HG03103 (cell line): ENCODE results near the gene UIMC1.

Experiments
- ATAC-seq: cut with Tn5 transposase; IDR thresholded peaks from one replicate; pipeline ENCODE4 v1.9.1; 2021; ENCODE audit warnings: low read depth; ENCODE audit not compliant: unreplicated experiment

Gene UIMC1

DNA sequence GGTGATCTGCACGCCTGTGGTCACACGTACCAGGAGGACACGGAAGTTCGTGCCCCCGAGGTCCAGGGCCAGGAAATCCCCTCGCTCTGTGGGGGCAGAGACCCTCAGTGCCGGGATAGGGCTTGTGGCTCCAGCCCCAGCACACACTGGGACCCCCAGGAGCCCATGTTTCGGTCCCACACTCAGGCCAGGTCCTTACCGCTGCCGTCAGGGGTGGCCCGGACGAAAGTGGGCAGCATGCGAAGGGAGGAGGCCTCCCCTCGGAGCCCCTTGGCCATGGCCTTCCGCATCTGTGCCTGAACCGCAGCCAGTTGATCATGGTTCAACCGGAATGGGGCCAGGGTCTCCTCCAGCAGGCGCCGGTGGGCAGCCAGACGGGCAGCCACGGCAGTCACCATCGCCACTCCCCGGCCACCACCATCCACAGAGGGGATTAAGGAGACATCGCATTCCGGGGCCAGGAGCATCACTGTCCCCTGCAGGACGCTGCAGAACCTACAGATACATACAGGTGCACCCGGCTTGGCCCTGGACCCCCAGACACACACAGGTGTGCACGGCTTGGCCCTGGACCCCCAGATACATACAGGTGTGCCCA, 119.2 kb downstream of the UIMC1 start:
- ATAC-seq: no peak

DNA sequence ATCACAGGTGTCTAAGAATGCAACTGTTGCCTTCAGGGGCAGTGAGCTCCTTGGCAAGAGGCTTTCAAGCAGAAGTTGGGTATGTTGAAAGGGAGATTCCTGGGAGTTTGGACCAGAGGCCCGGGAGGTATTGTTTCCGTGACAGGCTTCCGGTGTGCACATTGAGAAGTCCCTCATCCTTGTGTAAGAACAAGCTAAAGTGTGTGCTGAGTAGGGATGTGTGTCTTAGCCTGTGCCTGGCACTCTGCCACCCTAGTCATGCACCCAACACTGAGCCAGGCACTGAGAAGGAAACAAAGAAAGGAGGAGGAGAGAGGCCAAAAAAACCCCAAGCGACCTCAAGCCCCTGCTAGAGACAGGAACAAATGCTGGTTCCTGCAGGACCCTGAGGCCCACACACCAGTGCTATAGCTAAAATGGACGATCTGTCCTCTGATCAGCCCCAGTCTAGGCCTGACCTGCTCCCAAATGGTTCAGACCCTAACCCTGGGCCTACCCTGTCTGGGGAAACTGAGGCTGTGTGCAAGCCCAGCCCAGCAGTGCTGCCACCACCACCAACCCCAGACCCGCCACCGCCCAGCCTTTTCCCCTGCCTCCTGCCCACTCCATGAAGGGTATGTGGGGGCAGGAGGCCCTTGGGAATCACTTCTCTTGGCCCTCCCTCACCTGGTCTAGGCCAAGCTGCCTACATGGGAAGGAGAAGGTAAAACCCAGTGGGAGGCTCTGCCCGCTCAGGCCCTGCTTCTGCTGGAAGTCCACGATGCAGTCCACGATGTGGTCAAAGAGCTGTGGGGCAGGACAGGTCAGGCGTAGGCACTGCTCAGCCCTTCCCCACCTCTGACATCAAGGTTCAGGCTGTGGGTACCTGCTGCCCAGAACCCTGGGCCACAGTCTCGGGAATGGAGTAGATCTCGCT, 120.0 kb downstream of the UIMC1 start:
- ATAC-seq: no peak

DNA sequence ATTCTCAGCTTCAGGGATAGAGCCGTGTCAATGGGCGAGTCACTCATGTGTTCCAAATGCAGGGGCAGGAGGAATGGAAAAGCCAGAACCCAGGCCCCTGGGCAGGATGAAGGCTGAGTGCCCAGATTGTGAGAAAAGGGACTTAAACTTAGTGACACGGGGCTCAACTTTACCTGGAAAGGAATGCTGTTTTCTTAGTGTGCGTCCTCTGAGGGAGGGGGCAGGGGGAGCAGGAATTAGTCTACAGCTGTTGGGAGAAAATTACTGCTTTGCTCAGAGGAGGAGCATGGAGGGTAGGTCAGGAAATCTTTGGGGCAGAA, 122.0 kb downstream of the UIMC1 start:
- ATAC-seq: no peak

DNA sequence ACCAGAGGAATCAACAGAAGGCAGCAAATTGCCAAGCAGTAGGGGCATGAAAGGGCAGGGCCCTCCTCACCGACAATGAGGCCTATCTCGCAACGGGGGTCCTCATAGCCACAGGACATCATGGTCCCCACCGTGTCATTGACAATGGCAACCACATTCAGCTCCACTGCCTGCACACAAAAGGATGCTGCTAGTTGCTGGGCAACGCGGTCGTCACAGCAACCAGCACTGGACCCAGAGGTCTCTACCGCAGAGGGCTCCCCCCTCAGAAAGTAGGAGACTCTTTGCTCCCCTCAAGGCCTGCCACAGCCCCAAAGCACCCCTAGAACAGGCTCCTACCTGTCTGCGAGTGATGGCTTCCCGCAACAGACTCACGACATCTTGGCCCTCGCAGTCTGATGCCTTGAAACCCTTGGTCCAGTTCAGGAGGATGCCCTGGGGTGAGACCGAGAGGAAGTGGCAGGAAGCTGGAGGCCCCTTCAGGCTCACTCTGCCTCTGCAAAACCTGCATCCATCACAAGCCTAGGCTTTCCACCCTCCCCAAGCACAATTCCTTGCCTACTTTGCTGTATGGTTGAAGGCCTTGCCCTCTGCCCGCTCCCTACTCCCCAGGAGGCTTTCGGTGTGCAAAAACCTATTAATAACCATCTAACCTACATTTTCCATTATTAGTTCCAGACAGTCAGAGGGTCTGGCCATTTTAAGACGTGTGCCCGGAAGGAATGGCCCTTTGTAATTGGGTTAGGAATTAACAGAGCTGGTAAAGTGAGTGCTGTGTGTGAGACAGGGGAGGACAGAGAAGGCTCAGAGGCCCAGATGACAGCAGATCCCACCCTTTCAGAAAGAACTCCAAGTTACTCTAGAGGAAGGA, 122.6 kb downstream of the UIMC1 start:
- no peak for ATAC-seq

DNA sequence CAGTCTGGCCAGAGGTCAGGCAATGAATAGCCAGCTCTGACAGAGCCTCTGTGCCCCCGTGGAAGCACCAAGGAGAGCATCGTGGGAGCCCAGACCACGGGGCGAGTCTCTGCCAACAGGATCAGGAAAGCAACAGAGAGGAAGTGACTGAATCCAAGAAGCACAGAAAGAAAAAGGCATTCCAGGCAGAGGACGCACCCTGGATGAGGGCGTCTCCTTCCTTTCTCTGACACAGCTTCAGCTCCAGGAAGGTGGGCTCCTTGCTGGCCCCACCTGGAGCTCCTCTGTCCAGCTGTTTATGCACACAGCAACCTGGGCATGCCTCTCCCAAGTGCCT, 124.0 kb downstream of the UIMC1 start:
- ATAC-seq: no peak

DNA sequence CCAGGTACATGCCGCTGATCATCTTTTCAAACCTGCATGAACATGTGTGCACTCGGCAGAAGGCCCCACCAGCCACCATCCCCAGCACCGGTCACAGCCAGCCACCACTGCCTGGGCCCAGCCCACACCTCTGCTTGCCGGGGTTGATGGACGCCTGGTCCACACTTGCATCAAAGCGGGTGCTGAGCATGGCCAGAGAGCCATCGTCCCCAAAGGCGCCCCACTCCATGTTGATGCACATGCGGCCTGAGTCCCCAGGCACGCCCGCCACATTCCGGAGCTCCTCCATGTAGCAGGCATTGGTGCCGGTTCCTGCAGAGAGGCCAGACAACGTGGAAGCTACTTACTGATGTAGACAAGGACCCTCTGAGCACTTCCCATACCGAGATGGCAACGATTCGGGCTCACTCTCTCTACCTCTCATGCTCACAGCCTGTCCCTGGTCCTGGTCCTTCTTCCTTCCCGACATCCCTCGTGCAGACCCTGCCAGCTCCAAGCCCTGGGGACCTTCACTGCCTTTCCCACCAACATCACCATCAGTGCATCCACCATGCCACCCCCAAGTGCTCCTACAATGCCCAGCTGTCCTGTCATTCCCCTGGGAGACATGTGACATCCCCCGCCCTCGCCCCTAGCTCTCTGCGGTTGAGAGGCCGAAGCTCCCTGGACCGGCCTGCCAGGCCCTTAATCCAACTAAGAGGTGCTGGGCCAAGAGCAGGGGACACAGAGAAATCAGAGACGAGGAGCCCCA, 124.6 kb downstream of the UIMC1 start:
- no peak for ATAC-seq

DNA sequence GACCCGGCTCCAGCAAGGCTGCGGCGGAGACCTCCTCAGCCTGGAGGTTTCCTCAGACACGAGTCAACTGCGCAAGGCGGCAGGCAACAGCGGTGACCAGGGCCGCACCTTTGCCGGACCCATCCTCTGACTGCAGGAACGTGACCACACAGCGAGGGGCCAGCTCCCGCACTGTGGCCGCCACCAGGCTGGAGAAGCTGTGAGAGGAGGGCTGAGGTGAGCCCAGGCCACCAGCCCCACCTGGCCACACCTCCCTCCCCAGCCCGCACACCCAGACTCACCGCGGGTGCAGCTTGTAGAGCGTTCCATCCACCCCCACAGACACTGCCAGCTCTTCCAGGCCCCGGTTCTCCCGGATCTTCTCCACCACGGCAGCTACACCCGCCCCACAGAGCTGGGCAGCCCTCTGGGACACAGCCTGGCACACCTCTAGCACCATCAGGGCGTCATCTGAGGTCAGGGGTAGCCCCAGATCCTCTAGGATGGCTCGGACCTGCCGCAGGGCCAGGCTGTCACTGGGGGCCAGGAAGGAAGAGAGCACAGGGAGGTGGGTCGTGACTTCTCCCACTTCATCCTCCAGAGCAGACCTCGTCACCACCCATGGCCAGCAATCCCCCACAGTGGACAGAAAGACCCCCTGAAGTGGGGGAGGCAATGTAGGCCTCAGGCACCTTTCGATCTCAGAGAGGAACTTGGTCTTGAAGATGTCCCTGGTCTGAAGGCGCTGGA, 125.4 kb downstream of the UIMC1 start:
- no peak for ATAC-seq

DNA sequence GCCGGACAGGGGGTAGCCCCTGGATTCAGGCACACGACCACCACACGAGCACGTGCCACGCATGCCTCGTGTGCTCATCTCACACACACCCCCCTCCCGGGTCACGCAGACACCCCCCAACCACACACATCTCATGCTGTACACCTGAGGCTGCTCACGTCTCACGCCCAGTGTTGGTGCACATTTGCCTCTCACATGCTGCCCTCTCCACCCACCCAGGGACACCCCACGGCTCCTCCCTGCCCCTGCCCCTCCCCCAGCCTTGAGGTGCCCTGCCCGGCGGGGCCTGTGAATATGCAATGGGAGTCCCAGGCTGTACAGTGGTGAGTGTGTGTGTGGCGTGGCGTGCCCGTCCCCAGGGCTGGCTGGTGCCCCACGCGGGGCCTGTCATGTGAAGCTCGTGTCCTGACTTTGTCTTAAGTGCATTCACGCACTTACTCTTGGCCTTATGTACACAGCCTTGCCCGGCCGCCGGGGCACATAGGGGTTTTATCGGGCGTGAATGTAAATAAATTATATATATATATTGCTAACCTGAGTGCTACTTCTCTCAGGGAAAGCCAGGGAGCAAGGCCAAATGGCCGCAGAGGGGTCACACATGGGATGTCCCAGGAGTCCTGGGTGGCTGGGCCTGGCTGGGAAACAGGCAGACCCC, 126.1 kb downstream of the UIMC1 start:
- ATAC-seq: no peak

DNA sequence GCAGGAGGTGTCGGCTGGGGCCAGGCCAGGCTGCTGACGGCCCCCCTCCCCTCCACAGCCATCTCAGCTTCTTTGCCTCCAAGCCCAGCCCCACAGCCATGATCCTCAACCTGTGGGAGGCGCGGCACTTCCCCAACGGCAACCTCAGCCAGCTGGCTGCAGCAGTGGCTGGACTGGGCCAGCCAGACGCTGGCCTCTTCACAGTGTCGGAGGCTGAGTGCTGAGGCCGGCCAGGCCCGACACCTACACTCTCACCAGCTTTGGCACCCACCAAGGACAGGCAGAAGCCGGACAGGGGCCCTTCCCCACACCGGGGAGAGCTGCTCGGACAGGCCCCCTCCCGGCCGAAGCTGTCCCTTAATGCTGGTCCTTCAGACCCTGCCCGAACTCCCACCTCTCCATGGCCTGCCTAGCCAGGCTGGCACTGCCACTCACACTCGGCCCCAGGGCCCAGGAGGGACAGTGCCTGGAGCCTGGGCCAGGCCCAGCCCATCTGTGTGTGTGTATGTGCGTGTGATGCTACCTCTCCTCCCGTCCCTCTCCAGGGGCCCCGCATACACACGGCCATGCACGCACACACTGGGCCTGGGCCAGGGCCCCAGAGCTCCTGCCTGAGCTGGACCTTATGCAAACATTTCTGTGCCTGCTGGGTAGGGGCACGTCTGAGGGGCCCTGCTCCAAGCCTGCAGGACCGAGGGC, 126.8 kb downstream of the UIMC1 start:
- no peak for ATAC-seq

DNA sequence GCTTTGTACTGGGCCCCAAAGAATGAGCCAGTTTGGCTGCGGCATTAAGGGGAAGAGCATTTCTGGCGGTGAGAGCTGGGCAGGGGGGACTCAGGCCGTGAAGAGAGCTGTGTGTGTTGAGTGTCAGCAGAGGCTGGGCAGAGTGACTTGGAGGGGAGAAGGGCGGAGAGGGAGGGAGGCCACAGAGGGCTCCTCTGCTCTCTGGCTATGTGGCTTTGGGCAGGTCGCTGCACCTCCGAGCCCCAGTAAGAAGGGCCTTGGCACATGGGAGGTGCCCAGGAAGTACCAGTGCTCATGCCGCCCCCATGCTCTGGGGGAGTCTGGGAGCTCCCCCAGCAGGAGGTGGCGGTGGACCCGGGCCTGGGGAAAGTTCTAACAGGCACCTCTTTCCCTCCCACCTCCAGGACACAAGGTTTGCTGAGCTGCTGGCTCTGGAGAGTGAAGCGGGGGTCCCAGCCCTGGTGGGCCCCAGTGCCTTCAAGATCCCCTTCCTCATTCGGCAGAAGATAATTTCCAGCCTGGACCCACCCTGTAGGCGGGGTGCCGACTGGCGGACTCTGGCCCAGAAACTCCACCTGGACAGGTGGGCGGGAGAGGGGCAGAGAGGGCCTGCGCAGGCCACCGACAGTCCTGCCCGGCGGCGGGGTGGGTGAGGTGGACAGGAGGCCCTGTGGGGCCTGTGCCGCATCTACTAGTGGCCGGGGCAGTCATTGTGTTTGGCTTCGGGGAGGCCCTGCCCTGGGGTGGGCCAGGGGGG, 127.5 kb downstream of the UIMC1 start:
- ATAC-seq: no peak

DNA sequence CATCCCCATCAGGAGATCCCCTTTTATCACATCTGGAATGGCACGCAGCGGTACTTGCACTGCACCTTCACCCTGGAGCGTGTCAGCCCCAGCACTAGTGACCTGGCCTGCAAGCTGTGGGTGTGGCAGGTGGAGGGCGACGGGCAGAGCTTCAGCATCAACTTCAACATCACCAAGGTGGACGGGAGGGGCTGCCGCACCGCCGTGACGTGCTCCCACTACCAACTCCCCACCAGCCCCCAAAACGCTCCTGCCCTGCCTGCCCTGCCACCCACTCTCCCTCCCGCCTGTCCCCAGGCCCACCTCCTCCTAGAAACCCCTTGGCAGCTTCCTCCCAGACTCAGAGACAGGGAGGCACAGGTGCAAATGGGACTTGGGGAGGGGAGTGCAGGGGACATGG, 128.1 kb downstream of the UIMC1 start:
- no peak for ATAC-seq

DNA sequence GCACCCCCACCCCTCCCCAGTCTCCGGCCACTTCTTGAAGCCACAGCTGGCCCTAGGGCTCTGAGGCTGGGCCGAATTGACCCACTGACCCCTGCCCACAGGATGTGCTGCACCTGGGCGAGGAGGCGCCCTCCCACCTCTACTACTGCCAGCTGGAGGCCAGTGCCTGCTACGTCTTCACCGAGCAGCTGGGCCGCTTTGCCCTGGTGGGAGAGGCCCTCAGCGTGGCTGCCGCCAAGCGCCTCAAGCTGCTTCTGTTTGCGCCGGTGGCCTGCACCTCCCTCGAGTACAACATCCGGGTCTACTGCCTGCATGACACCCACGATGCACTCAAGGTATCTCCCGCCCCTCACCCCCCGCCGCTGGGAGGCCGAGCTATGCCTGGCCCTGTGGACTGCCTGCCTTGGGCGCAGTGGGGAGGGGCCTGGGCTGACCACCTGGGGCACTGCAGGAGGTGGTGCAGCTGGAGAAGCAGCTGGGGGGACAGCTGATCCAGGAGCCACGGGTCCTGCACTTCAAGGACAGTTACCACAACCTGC, 128.7 kb downstream of the UIMC1 start:
- no peak for ATAC-seq

DNA sequence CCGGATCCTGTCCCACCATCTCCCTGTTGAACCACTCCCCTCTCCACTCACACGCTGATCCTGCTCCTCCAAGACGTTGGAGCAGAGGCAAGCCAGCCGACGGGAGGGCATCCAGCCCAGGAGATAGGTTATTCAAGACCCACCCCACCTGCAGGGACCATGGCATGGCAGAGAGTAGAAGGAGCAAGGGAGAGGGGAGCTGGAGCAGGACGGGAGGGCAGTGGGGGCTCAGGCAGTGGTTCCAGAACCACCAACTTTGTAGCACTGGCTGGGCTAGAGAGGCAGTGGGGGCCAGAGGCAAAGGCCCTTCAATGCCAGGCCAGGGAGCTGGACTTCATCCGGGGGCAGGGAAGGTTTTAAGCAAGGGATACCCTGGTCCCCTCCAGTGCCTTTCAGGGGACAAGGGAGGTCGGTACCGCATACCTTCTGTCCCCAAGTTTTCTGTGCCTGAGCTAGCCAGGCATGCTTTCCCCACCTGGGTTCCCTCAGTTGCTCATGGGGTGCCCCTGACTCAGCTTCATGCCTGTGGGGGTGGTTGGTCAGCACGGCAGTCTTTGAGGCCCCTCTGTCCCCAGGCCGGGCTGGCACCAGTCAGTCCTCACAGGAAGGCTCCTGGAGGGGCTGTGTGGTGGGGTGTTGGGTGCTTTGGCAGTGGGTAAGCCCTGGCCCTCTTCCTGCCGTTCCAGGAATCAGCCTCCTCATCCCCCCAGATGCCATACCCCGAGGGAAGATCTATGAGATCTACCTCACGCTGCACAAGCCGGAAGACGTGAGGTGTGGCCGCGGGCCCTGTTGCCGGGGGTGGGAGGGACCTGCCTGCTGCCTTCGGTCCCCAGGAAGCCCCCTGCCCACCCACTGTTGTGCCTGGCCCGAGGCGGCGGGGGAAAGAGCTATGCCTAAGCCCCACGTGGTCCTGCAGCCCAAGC, 129.8 kb downstream of the UIMC1 start:
- no peak for ATAC-seq

DNA sequence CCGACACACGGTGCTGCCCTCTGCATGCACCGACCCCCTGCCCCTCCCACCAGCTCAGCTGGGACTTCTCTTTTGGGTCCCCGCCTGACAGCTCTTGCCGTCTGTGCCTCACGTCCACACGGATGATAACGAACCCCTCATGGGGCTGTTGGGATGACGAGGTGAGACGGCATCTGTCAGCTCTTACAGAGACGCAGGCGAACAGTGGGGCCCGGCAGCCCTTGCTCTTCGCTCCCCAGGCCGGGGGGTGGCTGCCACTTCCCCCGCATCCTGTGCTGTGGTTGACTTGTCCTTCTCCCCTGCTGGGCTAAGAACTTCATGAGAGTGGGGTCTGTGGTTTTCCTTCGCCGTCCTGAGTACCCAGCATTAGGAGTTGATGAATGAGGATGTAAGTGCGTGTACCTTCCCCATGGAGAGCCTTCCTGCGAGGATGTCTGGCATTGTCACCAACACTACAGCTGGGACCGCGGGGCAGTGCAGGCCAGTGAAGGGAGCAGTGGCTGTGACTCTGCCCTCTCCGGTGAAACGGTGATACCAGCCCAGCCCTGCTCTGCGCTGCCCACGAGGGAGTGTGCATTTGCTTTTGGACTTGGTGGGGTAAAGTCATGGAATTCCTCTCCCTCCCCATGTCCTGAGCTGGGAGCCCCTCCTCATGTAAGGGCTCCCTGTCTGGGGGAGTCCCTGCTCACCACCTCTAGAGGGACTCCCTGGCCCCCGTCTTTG, 130.6 kb downstream of the UIMC1 start:
- no peak for ATAC-seq

DNA sequence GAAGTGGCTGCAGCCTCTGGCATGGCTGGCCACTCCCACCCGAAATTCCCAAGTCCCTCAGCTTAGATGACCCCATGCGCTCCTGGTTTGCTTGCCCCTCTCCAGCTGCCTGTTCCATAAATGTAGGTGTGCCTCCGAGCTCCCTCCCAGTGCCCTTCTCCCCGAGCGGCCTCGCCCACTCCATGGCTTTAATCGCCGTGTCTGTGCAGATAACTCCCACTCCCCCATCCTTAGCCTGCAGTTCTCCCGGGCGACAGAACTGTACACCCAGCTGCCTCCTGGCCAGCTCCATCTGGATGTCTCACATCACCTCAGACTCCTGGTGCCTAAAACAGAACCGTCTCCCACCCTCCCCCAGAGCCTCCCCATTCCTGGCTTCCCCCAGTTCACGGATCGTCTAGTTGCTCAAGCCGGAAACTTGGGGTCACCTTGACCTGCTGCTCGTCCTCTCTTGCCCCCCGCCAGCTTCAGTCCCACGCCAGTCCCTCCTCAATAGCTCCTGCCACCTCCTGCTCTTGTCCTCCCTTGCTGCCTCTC, 131.5 kb downstream of the UIMC1 start:
- ATAC-seq: no peak

DNA sequence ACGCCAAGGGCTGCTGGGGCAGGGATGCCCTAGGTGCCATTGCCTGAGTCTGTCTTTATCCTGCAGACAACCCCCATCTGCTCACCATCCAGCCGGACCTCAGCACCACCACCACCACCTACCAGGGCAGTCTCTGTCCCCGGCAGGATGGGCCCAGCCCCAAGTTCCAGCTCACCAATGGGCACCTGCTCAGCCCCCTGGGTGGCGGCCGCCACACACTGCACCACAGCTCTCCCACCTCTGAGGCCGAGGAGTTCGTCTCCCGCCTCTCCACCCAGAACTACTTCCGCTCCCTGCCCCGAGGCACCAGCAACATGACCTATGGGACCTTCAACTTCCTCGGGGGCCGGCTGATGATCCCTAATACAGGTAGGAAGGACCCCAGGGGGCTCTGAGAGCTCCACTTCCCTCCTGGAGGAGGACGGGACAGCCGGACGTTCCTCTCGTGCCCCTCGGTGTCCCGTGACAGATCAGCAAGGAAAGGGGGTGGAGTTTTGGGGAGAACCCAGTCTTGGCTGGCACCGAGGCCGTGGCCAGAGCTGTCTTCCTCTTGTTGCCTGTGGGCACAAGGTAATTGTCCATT, 132.3 kb downstream of the UIMC1 start:
- no peak for ATAC-seq
